Upper lobe of left lung (tissue), 4 donors: Measurements from ENCODE around the gene PGBD5.

ENCODE experiments used
- CTCF ChIP-seq, 6 experiments: fragments of 450-650 bp in 4 of 6; fragments of 200-600 bp in 2 of 6; sonication (generic) in 2 of 6; IDR thresholded peaks; one replicate each; pipeline ENCODE4 v1.5.1; 2016 to 2019; ENCODE audit warnings: antibody characterized with exemption in 6 of 6
- POLR2A ChIP-seq, 4 donors: fragments of 450-650 bp; IDR thresholded peaks; one replicate each; pipeline ENCODE4 v1.5.1; 2016 to 2017; ENCODE audit warnings: antibody characterized with exemption in 4 of 4, mild to moderate bottlenecking in 2 of 4
- POLR2AphosphoS5 ChIP-seq, 2 donors: sonication (generic); formaldehyde crosslinking; IDR thresholded peaks; one replicate each; pipeline ENCODE4 v1.5.1; 2017; ENCODE audit warnings: antibody characterized with exemption in 2 of 2

GRCh38 chr1:230391776-230392535 lies 34.2 kb downstream of the PGBD5 start:
- TF ChIP-seq CTCF (IDR thresholded peaks at IDR 0.05) = no peak
- no peak for TF ChIP-seq POLR2AphosphoS5 (IDR thresholded peaks at IDR 0.05)
- no peak for TF ChIP-seq POLR2A (IDR thresholded peaks at IDR 0.05)
